HG03442 (cell line): Measurements from ENCODE around the gene ACOT11.
"Not testable (repeated sequence)": the region's sequence is repeated elsewhere in the genome, so short reads cannot be mapped to it uniquely, and the experiment has no call there.

Source experiments
- ATAC-seq: cut with Tn5 transposase; IDR thresholded peaks from one replicate; pipeline ENCODE4 v1.9.1; 2021; ENCODE audit warnings: mild to moderate bottlenecking, moderate library complexity; ENCODE audit not compliant: unreplicated experiment

ACOT11 gene

GRCh38 chr1:54607821-54608565, 60.0 kb downstream of the ACOT11 start:
- ATAC-seq, result no peak

- no peak for ATAC-seq
These were observed 60.7 kb downstream of the ACOT11 start for GRCh38 chr1:54608566-54609230.

GRCh38 chr1:54609301-54609921, 61.4 kb downstream of the ACOT11 start:
- no peak for ATAC-seq

- ATAC-seq, result no peak
These were observed 62.0 kb downstream of the ACOT11 start for GRCh38 chr1:54610048-54610447.

GRCh38 chr1:54610601-54611580, 62.9 kb downstream of the ACOT11 start:
- ATAC-seq, result no peak

GRCh38 chr1:54611621-54612020, 63.6 kb downstream of the ACOT11 start:
- ATAC-seq, result no peak

GRCh38 chr1:54614024-54614423, 66.0 kb downstream of the ACOT11 start:
- ATAC-seq, result no peak

- ATAC-seq, result no peak
These were observed 66.5 kb downstream of the ACOT11 start for GRCh38 chr1:54614563-54614962.

- ATAC-seq, result no peak
These were observed 67.7 kb downstream of the ACOT11 start for GRCh38 chr1:54615531-54616279.

GRCh38 chr1:54619749-54620148, 71.7 kb downstream of the ACOT11 start:
- no peak for ATAC-seq

- no peak for ATAC-seq
These were observed 75.4 kb downstream of the ACOT11 start, which contains the start of gene FAM151A for GRCh38 chr1:54623216-54624007. Gene FAM151A (minus strand): TSS chr1:54623525. CDS start chr1:54623395, 130 bp downstream.

- ATAC-seq, result no peak
These were observed 76.7 kb downstream of the ACOT11 start for GRCh38 chr1:54624466-54625464.

GRCh38 chr1:54627196-54627595, 79.2 kb downstream of the ACOT11 start:
- no peak for ATAC-seq

GRCh38 chr1:54635804-54636203, 87.8 kb downstream of the ACOT11 start:
- not testable (repeated sequence) for ATAC-seq

GRCh38 chr1:54636461-54637446, 88.7 kb downstream of the ACOT11 start:
- not testable (repeated sequence) for ATAC-seq

- ATAC-seq, result no peak
These were observed 92.3 kb downstream of the ACOT11 start for GRCh38 chr1:54640361-54640760.
